HG03354 (cell line): ENCODE data around the gene CWF19L2.

Experiments used
- ATAC-seq: cut with Tn5 transposase; IDR thresholded peaks from one replicate; pipeline ENCODE4 v1.9.1; 2021; ENCODE audit warnings: mild to moderate bottlenecking; ENCODE audit not compliant: unreplicated experiment, poor library complexity, severe bottlenecking

The CWF19L2 gene

GRCh38 chr11:107337917-107338316 lies 119.7 kb downstream of the CWF19L2 start:
- ATAC-seq, result peak; percentile 84

GRCh38 chr11:107331728-107332127 lies 125.9 kb downstream of the CWF19L2 start:
- ATAC-seq, result no peak

- ATAC-seq, result no peak
Measured at GRCh38 chr11:107329164-107329563, 128.5 kb downstream of the CWF19L2 start.

GRCh38 chr11:107316426-107316825 lies 141.2 kb downstream of the CWF19L2 start:
- ATAC-seq, result no peak

GRCh38 chr11:107307991-107308390 lies 149.6 kb downstream of the CWF19L2 start:
- no peak for ATAC-seq

GRCh38 chr11:107301878-107302277 lies 155.7 kb downstream of the CWF19L2 start:
- no peak for ATAC-seq

GRCh38 chr11:107293677-107294344 lies 163.8 kb downstream of the CWF19L2 start:
- no peak for ATAC-seq

- no peak for ATAC-seq
Measured at GRCh38 chr11:107282195-107282594, 175.4 kb downstream of the CWF19L2 start.
